Measurements from ENCODE around the gene TANGO2. TPM values are rescaled to one million over a fixed set of nuclear protein-coding genes. Genes with fewer than 3 reads are reported as not detected.

Gene TANGO2
- total and polyA plus RNA-seq, 9 of the 15 experiments (the other 6 are each of a cell fraction or from before 2014, with no cell fraction given): 15.5 to 94.9 (median 70.1) TPM

- TF ChIP-seq ZNF354B (CRISPR knock-in tag; IDR thresholded peaks at IDR 0.05): no peak
- TF ChIP-seq RBFOX2 (IDR thresholded peaks at IDR 0.05; ENCODE audit: low read depth, low read length): no peak
- no peak for TF ChIP-seq ZNF140 (CRISPR knock-in tag; IDR thresholded peaks at IDR 0.05)
- TF ChIP-seq EGR1 (conservative IDR thresholded peaks at IDR 0.05): no peak
- no peak for TF ChIP-seq DMBX1 (CRISPR knock-in tag; IDR thresholded peaks at IDR 0.05; ENCODE audit: borderline replicate concordance)
- no peak for TF ChIP-seq ESRRB (CRISPR knock-in tag; IDR thresholded peaks at IDR 0.05; ENCODE audit: borderline replicate concordance)
- TF ChIP-seq UBTF (IDR thresholded peaks at IDR 0.05; ENCODE audit: borderline replicate concordance in 1 of 2, low read depth in 2 of 2, low read length in 2 of 2): no peak
- TF ChIP-seq TAL1 (IDR thresholded peaks at IDR 0.05): no peak
- no peak for TF ChIP-seq ZNF830 (CRISPR knock-in tag; IDR thresholded peaks at IDR 0.05)
- no peak for TF ChIP-seq MGA (IDR thresholded peaks at IDR 0.05)
- no peak for TF ChIP-seq ELF2 (CRISPR knock-in tag; IDR thresholded peaks at IDR 0.05)
- no peak for TF ChIP-seq SIN3B (IDR thresholded peaks at IDR 0.05; ENCODE audit: low read depth)
- no peak for TF ChIP-seq EP300 (IDR thresholded peaks at IDR 0.05; ENCODE audit: low read length)
- no peak for TF ChIP-seq HCFC1 (IDR thresholded peaks at IDR 0.05; ENCODE audit: low read depth, low read length)
- no peak for TF ChIP-seq ZNF561 (CRISPR knock-in tag; conservative IDR thresholded peaks at IDR 0.05)
- TF ChIP-seq NFE2L1 (tag; IDR thresholded peaks at IDR 0.05; ENCODE audit: borderline replicate concordance, low read depth): no peak
- TF ChIP-seq KLF10 (CRISPR knock-in tag; IDR thresholded peaks at IDR 0.05): no peak
- TF ChIP-seq TSC22D4 (tag; IDR thresholded peaks at IDR 0.05): no peak
Observed at GRCh38 chr22:20003304-20003703, 17.6 kb upstream of the TANGO2 start (continued).

All from K562 (cell line).